22Rv1 (cell line): ENCODE measurements around the gene ASXL2.

Source experiments
- ZFX ChIP-seq: fragments of 450-650 bp; IDR thresholded peaks from 2 replicates; pipeline ENCODE4 v1.6.1; 2017; ENCODE audit warnings: antibody characterized with exemption, borderline replicate concordance
- TF ChIP-seq, protein P1 (sequence below): fragments of 450-650 bp; IDR thresholded peaks from 2 replicates; pipeline ENCODE4 v1.5.1; 2017; ENCODE audit warnings: mild to moderate bottlenecking

DNA sequence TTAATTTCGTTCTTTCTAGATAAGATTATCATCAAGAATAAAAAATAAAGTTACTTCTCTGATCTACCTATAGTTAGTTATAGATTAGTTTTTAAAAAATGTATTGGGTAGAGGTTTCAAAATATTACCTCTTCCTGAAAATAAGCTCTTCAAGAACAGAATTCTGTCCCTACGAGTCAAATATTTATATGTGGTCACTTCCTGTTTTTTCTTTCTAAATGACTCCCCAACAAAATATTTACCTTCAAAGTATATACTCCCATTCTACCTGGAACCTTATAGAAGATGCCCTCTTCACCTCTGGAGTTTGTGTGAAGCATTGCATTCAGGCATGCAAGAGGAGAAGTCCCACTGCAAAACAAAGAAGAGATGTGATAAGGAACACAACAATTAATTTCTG, 72.3 kb downstream of the ASXL2 start:
- TF ChIP-seq, protein P1, sequence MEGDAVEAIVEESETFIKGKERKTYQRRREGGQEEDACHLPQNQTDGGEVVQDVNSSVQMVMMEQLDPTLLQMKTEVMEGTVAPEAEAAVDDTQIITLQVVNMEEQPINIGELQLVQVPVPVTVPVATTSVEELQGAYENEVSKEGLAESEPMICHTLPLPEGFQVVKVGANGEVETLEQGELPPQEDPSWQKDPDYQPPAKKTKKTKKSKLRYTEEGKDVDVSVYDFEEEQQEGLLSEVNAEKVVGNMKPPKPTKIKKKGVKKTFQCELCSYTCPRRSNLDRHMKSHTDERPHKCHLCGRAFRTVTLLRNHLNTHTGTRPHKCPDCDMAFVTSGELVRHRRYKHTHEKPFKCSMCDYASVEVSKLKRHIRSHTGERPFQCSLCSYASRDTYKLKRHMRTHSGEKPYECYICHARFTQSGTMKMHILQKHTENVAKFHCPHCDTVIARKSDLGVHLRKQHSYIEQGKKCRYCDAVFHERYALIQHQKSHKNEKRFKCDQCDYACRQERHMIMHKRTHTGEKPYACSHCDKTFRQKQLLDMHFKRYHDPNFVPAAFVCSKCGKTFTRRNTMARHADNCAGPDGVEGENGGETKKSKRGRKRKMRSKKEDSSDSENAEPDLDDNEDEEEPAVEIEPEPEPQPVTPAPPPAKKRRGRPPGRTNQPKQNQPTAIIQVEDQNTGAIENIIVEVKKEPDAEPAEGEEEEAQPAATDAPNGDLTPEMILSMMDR, result no peak
- TF ChIP-seq ZFX, result no peak
